ENCODE data around the gene USP17L13.
"Not testable (repeated sequence)": the region's sequence is repeated elsewhere in the genome, so short reads cannot be mapped to it uniquely, and the experiment has no call there.

DNA sequence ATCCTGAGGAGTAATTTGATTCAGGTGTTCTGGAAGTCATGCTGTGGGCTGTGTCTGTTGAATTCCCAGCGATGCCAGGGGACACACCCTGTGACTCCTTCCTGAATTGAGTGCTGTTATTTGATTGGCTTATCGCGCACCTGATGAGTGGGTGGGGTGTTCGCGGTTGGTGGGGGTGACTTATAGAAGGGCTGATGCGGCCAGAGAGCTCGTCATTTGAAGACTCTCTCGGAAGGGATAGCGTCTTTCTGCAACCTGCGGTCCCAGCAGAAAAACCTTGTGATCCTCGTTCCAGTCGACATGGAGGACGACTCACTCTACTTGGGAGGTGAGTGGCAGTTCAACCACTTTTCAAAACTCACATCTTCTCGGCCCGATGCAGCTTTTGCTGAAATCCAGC is 33.1 kb downstream of the USP17L13 start, which contains the start of gene USP17L20:
- not testable (repeated sequence) for TF ChIP-seq POLR2A (IDR thresholded peaks at IDR 0.05)
- TF ChIP-seq, protein P1, sequence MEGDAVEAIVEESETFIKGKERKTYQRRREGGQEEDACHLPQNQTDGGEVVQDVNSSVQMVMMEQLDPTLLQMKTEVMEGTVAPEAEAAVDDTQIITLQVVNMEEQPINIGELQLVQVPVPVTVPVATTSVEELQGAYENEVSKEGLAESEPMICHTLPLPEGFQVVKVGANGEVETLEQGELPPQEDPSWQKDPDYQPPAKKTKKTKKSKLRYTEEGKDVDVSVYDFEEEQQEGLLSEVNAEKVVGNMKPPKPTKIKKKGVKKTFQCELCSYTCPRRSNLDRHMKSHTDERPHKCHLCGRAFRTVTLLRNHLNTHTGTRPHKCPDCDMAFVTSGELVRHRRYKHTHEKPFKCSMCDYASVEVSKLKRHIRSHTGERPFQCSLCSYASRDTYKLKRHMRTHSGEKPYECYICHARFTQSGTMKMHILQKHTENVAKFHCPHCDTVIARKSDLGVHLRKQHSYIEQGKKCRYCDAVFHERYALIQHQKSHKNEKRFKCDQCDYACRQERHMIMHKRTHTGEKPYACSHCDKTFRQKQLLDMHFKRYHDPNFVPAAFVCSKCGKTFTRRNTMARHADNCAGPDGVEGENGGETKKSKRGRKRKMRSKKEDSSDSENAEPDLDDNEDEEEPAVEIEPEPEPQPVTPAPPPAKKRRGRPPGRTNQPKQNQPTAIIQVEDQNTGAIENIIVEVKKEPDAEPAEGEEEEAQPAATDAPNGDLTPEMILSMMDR (IDR thresholded peaks at IDR 0.05): not testable (repeated sequence)

Measured in tibial nerve (tissue), 3 donors.